ENCODE measurements around the gene SEMA3C. TPM values are rescaled to one million over a fixed set of nuclear protein-coding genes. Genes with fewer than 3 reads are reported as not detected.

SEMA3C gene
- total RNA-seq, 2 donors from 2014 or later: 0.09 to 0.15 TPM

- WGBS, 2 experiments (ENCODE audit: insufficient coverage in 1 of 2, insufficient read length in 1 of 2): 66 to 76% methylated on average over 3 to 4 of the region's 4 CpGs
- H3K9ac ChIP-seq (ENCODE audit: extremely low read depth, low read length, poor library complexity, severe bottlenecking): no peak overlapping the region
- H3K9me3 Mint-ChIP-seq: no peaks in the 10 kb centered on the region
- no peak overlapping the region for H3K4me3 ChIP-seq (ENCODE audit: low read length)
- no peaks in the 10 kb centered on the region for H3K27me3 Mint-ChIP-seq (ENCODE audit: insufficient read depth)
- DNase-seq: no peak
- H3K4me1 ChIP-seq (ENCODE audit: control insufficient read depth, insufficient read depth, low read length): peaks cover 13% of the 10 kb centered on the region
- no peaks in the 10 kb centered on the region for H3K27me3 ChIP-seq (ENCODE audit: control insufficient read depth, insufficient read depth, low read length, poor library complexity, severe bottlenecking)
- H3K27ac ChIP-seq (ENCODE audit: low read depth, low read length): peak overlapping the region; percentile 77
- TF ChIP-seq CTCF (conservative IDR thresholded peaks at IDR 0.05): no peak
- peaks cover 27% of the 10 kb centered on the region for H3K4me1 Mint-ChIP-seq
- H3K27ac Mint-ChIP-seq: no peak overlapping the region
- no peaks in the 10 kb centered on the region for H3K36me3 ChIP-seq (ENCODE audit: control insufficient read depth, insufficient read depth, low read length)
- no peak overlapping the region for H3K4me3 Mint-ChIP-seq
- H3K36me3 Mint-ChIP-seq (ENCODE audit: low read depth): no peaks in the 10 kb centered on the region
- H3K9me3 ChIP-seq (ENCODE audit: control insufficient read depth, low read length): no peaks in the 10 kb centered on the region
Observed at GRCh38 chr7:80842022-80842790, 76.6 kb downstream of the SEMA3C start.

GRCh38 chr7:80841423-80841955, 77.4 kb downstream of the SEMA3C start:
- H3K27ac ChIP-seq (ENCODE audit: low read depth, low read length): peak overlapping the region; percentile 77
- H3K27ac Mint-ChIP-seq: no peak overlapping the region

GRCh38 chr7:80840681-80841080, 78.2 kb downstream of the SEMA3C start:
- WGBS, 2 experiments (ENCODE audit: insufficient coverage in 1 of 2, insufficient read length in 1 of 2): 100% methylated on average over 1 to 2 of the region's 2 CpGs
- no peak overlapping the region for H3K4me3 Mint-ChIP-seq
- H3K9ac ChIP-seq (ENCODE audit: extremely low read depth, low read length, poor library complexity, severe bottlenecking): no peak overlapping the region
- peak overlapping the region; percentile 77 for H3K27ac ChIP-seq (ENCODE audit: low read depth, low read length)
- H3K36me3 ChIP-seq (ENCODE audit: control insufficient read depth, insufficient read depth, low read length): no peaks in the 10 kb centered on the region
- peaks cover 1% of the 10 kb centered on the region for H3K27me3 Mint-ChIP-seq (ENCODE audit: insufficient read depth)
- no peaks in the 10 kb centered on the region for H3K9me3 Mint-ChIP-seq
- peaks cover 24% of the 10 kb centered on the region for H3K4me1 Mint-ChIP-seq
- no peak overlapping the region for H3K27ac Mint-ChIP-seq
- no peaks in the 10 kb centered on the region for H3K27me3 ChIP-seq (ENCODE audit: control insufficient read depth, insufficient read depth, low read length, poor library complexity, severe bottlenecking)
- H3K36me3 Mint-ChIP-seq (ENCODE audit: low read depth): no peaks in the 10 kb centered on the region
- H3K9me3 ChIP-seq (ENCODE audit: control insufficient read depth, low read length): no peaks in the 10 kb centered on the region
- no peak for DNase-seq
- no peak for TF ChIP-seq CTCF (conservative IDR thresholded peaks at IDR 0.05)
- peaks cover 7% of the 10 kb centered on the region for H3K4me1 ChIP-seq (ENCODE audit: control insufficient read depth, insufficient read depth, low read length)
- H3K4me3 ChIP-seq (ENCODE audit: low read length): no peak overlapping the region

More at GRCh38 chr7:80841423-80841955, 77.4 kb downstream of the SEMA3C start:
- no peak for TF ChIP-seq CTCF (conservative IDR thresholded peaks at IDR 0.05)
- H3K4me1 ChIP-seq (ENCODE audit: control insufficient read depth, insufficient read depth, low read length): peaks cover 7% of the 10 kb centered on the region
- no peak for DNase-seq
- H3K27me3 Mint-ChIP-seq (ENCODE audit: insufficient read depth): no peaks in the 10 kb centered on the region
- H3K36me3 Mint-ChIP-seq (ENCODE audit: low read depth): no peaks in the 10 kb centered on the region
- H3K4me1 Mint-ChIP-seq: peaks cover 27% of the 10 kb centered on the region
- H3K9me3 ChIP-seq (ENCODE audit: control insufficient read depth, low read length): no peaks in the 10 kb centered on the region
- no peaks in the 10 kb centered on the region for H3K36me3 ChIP-seq (ENCODE audit: control insufficient read depth, insufficient read depth, low read length)
- no peak overlapping the region for H3K9ac ChIP-seq (ENCODE audit: extremely low read depth, low read length, poor library complexity, severe bottlenecking)
- no peak overlapping the region for H3K4me3 Mint-ChIP-seq
- no peaks in the 10 kb centered on the region for H3K9me3 Mint-ChIP-seq
- H3K27me3 ChIP-seq (ENCODE audit: control insufficient read depth, insufficient read depth, low read length, poor library complexity, severe bottlenecking): no peaks in the 10 kb centered on the region
- no peak overlapping the region for H3K4me3 ChIP-seq (ENCODE audit: low read length)
